ENCODE data around the gene GLYATL2. TPM values are rescaled to one million over a fixed set of nuclear protein-coding genes. Genes with fewer than 3 reads are reported as not detected.
A peak's percentile ranks its signal among the peaks of the same experiment; 100 is the strongest.

The GLYATL2 gene, protein sequence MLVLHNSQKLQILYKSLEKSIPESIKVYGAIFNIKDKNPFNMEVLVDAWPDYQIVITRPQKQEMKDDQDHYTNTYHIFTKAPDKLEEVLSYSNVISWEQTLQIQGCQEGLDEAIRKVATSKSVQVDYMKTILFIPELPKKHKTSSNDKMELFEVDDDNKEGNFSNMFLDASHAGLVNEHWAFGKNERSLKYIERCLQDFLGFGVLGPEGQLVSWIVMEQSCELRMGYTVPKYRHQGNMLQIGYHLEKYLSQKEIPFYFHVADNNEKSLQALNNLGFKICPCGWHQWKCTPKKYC
- total RNA-seq (2013; cell fraction: nucleolus; rRNA removed), result 0.42 and 0.75 TPM in 2 replicates
- 0.40 and 0.93 TPM in 2 replicates for total RNA-seq (2014; rRNA removed)
- 0.67 and 0.97 TPM in 2 replicates for total RNA-seq (2014; rRNA removed; fragmentation: Illumina TruSeq; extraction: Trizol)
- total RNA-seq (2021), result 0.95 and 1.2 TPM in 2 replicates
- polyA plus RNA-seq (2011; ENCODE audit: low read depth), result not detected
- 0.43 and 0.52 TPM in 2 replicates for polyA plus RNA-seq (2011; rRNA removed)
- 0.09 and 0.20 TPM in 2 replicates for polyA plus RNA-seq (2011; cell fraction: cytosol; rRNA removed)
- polyA plus RNA-seq (2011; cell fraction: nucleus; rRNA removed), result 0.12 TPM in 1 of 2 replicates, not detected in the other
- polyA plus RNA-seq (2012), result not detected in 2 replicates
- polyA plus RNA-seq (2014; fragmentation: Illumina TruSeq; extraction: Trizol), result 0.97 and 1.9 TPM in 2 replicates
- under 1 TPM; 0.38 to 0.47 TPM for polyA plus RNA-seq (2014; fragmentation: Nextera tagmentation; extraction: Ambion mirVana)
- 0.72 and 1.3 TPM in 2 replicates for polyA plus RNA-seq (2014; rRNA removed)
- under 1 TPM; 0.13 to 0.26 TPM for polyA plus RNA-seq (2016; fragmentation: Nextera tagmentation; extraction: Ambion mirVana)
- polyA minus RNA-seq (2011; rRNA and poly(A)+ RNA removed), result 0.22 TPM in 1 of 2 replicates, not detected in the other
- polyA minus RNA-seq (2011; cell fraction: cytosol; rRNA and poly(A)+ RNA removed), result not detected in 2 replicates
- not detected in 2 replicates for polyA minus RNA-seq (2011; cell fraction: nucleus; rRNA and poly(A)+ RNA removed)
- not detected for Bru-seq, nascent RNA
- not detected for BruChase-seq, experiment 1, labeled RNA remaining after a 6-hour chase
- BruChase-seq, experiment 2, labeled RNA remaining after a 2-hour chase, result percentile 7 among the genes with signal in this experiment
- long read RNA-seq, experiment 1, result 0 reads
- long read RNA-seq, experiment 2, partial matches to known transcripts, result 0 of 7 reads
- long read RNA-seq, experiment 2, other reads (novel, unspliced or antisense), result 1 of 7 reads

DNA sequence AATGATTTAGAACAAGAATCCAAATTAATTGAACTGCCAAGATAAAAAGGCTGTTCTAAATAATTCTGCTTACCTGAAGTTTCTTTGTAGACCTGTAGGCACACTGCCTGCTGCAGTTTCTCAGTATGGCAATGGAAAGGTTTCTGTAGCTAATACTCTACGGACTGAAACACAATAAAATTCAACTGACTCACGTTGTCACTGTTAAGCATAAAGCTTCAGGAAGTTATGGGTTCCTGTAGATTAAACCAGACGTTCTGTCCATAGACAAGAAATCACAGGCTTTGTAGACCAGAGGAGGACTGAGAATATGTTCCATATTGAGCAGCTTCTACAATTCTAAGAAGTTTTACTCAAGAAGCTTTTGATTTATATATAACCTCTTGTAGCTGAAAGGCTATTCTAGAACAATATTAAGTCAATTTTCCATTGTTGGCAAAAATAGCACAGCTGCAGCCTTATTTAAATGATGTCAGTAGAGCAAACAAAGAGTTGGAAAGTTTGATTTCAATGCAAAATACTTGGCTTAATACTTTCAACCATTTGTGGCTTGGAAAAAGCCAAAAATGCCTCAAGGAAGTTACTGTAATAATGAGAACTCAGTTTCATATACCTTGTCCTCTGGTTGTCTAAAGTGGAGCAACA is at the start of gene GLYATL2:
Gene GLYATL2 (minus strand): TSS at position 344 of the 645 bp plus-strand sequence. CDS start 5,092 bp downstream, outside the sequence.
- Histone ChIP-seq H3K79me2 (ENCODE audit: control insufficient read depth, insufficient read depth, low read length) (no peaks in the 10 kb centered on the region), H3K27me3 (replicated peaks in 1 of 2; ENCODE audit: control insufficient read depth in 2 of 2, insufficient read depth in 2 of 2, low read length in 1 of 2) (no peaks in the 10 kb centered on the region), H3K27ac (ENCODE audit: control insufficient read depth, insufficient read depth) (no peak within 1 kb of the TSS), H3K4me1 (ENCODE audit: control insufficient read depth, insufficient read depth, low read length) (no peaks in the 10 kb centered on the region), H3K9ac (ENCODE audit: control insufficient read depth, insufficient read depth, low read length) (no peak within 1 kb of the TSS), H3K9me3 (replicated peaks; ENCODE audit: control insufficient read depth, insufficient read depth, low read length) (no peaks in the 10 kb centered on the region), H3K4me2 (ENCODE audit: control insufficient read depth, insufficient read depth) (no peak within 1 kb of the TSS), H2AFZ (ENCODE audit: control insufficient read depth, low read depth, low read length) (no peak within 1 kb of the TSS), H4K20me1 (ENCODE audit: control insufficient read depth, insufficient read depth) (no peaks in the 10 kb centered on the region), H3K36me3 (ENCODE audit: control insufficient read depth in 2 of 2, insufficient read depth in 2 of 2, low read length in 1 of 2) (no peaks in the 10 kb centered on the region), H3K4me3 (no peak within 1 kb of the TSS)
- 0% methylated on average over 3 of the region's 3 CpGs for WGBS (ENCODE audit: insufficient coverage, insufficient replicate concordance, low lambda C conversion rate, missing lambda C conversion rate)
- TF ChIP-seq RUNX3 (IDR thresholded peaks at IDR 0.05; ENCODE audit: low read length) (no peak), SMAD5 (IDR thresholded peaks at IDR 0.05; ENCODE audit: low read depth) (no peak), RELA (IDR thresholded peaks at IDR 0.05; ENCODE audit: borderline replicate concordance, partially characterized antibody) (no peak), MEF2A (IDR thresholded peaks at IDR 0.05; ENCODE audit: insufficient read depth, low read depth, low read length) (no peak), HDAC2 (IDR thresholded peaks at IDR 0.05) (no peak), RCOR1 (conservative IDR thresholded peaks at IDR 0.05; ENCODE audit: low read depth, low read length) (no peak), FOS (IDR thresholded peaks at IDR 0.05; ENCODE audit: borderline replicate concordance, extremely low read depth, insufficient read length) (no peak), SMARCA5 (IDR thresholded peaks at IDR 0.05) (no peak), CREM (IDR thresholded peaks at IDR 0.05; ENCODE audit: low read depth) (no peak), JUNB (IDR thresholded peaks at IDR 0.05) (no peak)
- TF ChIP-seq, protein P1, sequence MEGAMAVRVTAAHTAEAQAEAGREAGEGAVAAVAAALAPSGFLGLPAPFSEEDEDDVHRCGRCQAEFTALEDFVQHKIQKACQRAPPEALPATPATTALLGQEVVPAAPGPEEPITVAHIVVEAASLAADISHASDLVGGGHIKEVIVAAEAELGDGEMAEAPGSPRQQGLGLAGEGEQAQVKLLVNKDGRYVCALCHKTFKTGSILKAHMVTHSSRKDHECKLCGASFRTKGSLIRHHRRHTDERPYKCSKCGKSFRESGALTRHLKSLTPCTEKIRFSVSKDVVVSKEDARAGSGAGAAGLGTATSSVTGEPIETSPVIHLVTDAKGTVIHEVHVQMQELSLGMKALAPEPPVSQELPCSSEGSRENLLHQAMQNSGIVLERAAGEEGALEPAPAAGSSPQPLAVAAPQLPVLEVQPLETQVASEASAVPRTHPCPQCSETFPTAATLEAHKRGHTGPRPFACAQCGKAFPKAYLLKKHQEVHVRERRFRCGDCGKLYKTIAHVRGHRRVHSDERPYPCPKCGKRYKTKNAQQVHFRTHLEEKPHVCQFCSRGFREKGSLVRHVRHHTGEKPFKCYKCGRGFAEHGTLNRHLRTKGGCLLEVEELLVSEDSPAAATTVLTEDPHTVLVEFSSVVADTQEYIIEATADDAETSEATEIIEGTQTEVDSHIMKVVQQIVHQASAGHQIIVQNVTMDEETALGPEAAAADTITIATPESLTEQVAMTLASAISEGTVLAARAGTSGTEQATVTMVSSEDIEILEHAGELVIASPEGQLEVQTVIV (IDR thresholded peaks at IDR 0.05; ENCODE audit: borderline replicate concordance, partially characterized antibody), result no peak
- no TSS peak for BruUV-seq (replicated peaks)
- intact Hi-C loops (cut with micrococcal nuclease; ENCODE audit: unreplicated experiment) (no loop called here), in situ Hi-C loops (cut with MboI) (no loop called here)
- POLR2A ChIA-PET, result no interaction called here
- no peak for DNase-seq (ENCODE audit: low read depth, low spot score)
- FAIRE-seq, result no peak
- RAD21 ChIA-PET (ENCODE audit: unreplicated experiment), result no interaction called here
- ATAC-seq, result no peak
- CTCF ChIA-PET, result interaction anchor here (0.6 to 1.5 kb wide), 2 partner anchors 101 to 214 kb away, joined by 3 to 5 read pairs; no protein-coding TSS in a partner anchor
- SMC1A ChIA-PET (ENCODE audit: uncharacterized antibody, unreplicated experiment), result interaction anchor here (1.1 kb wide), 1 partner anchor 198 kb away, joined by 3 read pairs; no protein-coding TSS in a partner anchor

Data from GM12878 (cell line).